Measurements from ENCODE around the gene ADAMTSL1. TPM values are rescaled to one million over a fixed set of nuclear protein-coding genes. Genes with fewer than 3 reads are reported as not detected.

Gene ADAMTSL1
- total and polyA plus RNA-seq, 12 donors = 0.37 to 5.2 (median 1.9) TPM

GRCh38 chr9:18909140-18910018 is 435.4 kb downstream of the ADAMTSL1 start:
- no peak for ATAC-seq
- Histone ChIP-seq H3K4me3 (no peak overlapping the region), H3K27ac (no peak overlapping the region), H3K4me1 (no peaks in the 10 kb centered on the region), H3K9me3 (no peaks in the 10 kb centered on the region), H3K27me3 (peaks cover 0 to 4% (median 0%) of the 10 kb centered on the region in 7 donors), H3K36me3 (no peaks in the 10 kb centered on the region)
- TF ChIP-seq CTCF (IDR thresholded peaks at IDR 0.05) = no peak
- DNase-seq = no peak
- intact Hi-C loops (cut with DNase I) = no loop called here
- 80 to 88% methylated on average over 17 of the region's 17 CpGs for WGBS, 2 donors

GRCh38 chr9:18910435-18910834 is 436.5 kb downstream of the ADAMTSL1 start:
- Histone ChIP-seq H3K4me1 (no peaks in the 10 kb centered on the region), H3K36me3 (no peaks in the 10 kb centered on the region), H3K4me3 (no peak overlapping the region), H3K27ac (no peak overlapping the region), H3K27me3 (peaks cover 0 to 4% (median 0%) of the 10 kb centered on the region in 7 donors), H3K9me3 (no peaks in the 10 kb centered on the region)
- no peak for DNase-seq
- no peak for ATAC-seq
- 74 to 86% methylated on average over 2 of the region's 2 CpGs for WGBS, 2 donors
- intact Hi-C loops (cut with DNase I) = no loop called here
- TF ChIP-seq CTCF (IDR thresholded peaks at IDR 0.05) = no peak

GRCh38 chr9:18910916-18911315 is 437.0 kb downstream of the ADAMTSL1 start:
- peaks cover 0 to 4% (median 0%) of the 10 kb centered on the region in 7 donors for H3K27me3 ChIP-seq
- no peak for TF ChIP-seq CTCF (IDR thresholded peaks at IDR 0.05)
- no peaks in the 10 kb centered on the region for H3K9me3 ChIP-seq
- DNase-seq (no peak), ATAC-seq (no peak)
- no peaks in the 10 kb centered on the region for H3K36me3 ChIP-seq
- no peaks in the 10 kb centered on the region for H3K4me1 ChIP-seq
- no peak overlapping the region for H3K4me3 ChIP-seq
- intact Hi-C loops (cut with DNase I) = no loop called here
- 46 to 68% methylated on average over 6 of the region's 6 CpGs for WGBS, 2 donors
- H3K27ac ChIP-seq = no peak overlapping the region

GRCh38 chr9:18911714-18912342 is 437.9 kb downstream of the ADAMTSL1 start:
- H3K9me3 ChIP-seq = no peaks in the 10 kb centered on the region
- no peak overlapping the region for H3K27ac ChIP-seq
- H3K27me3 ChIP-seq = peaks cover 0 to 4% (median 0%) of the 10 kb centered on the region in 7 donors
- no peak overlapping the region for H3K4me3 ChIP-seq
- H3K36me3 ChIP-seq = no peaks in the 10 kb centered on the region
- no peak for TF ChIP-seq CTCF (IDR thresholded peaks at IDR 0.05)
- DNase-seq (no peak), ATAC-seq (no peak)
- intact Hi-C loops (cut with DNase I) = no loop called here
- no peaks in the 10 kb centered on the region for H3K4me1 ChIP-seq
- WGBS, 2 donors = 94 to 95% methylated on average over 9 of the region's 9 CpGs
